A673 (cell line): ENCODE measurements around the gene GRK4. TPM values are rescaled to one million over a fixed set of nuclear protein-coding genes. Genes with fewer than 3 reads are reported as not detected.

Source experiments
- BruUV-seq: library from RNA; stranded (reverse); fragments of 400-500 nt; replicated peaks from 2 replicates; lab custom pipeline; 2021; lab: Mats Ljungman, UMichigan
- CTCF ChIA-PET: fragments of 300-600 bp; sonication (Branson Sonifier 250); formaldehyde crosslinking; loops from one replicate; lab custom pipeline; 2022; ENCODE audit warnings: antibody characterized with exemption; lab: Charles Lee
- POLR2A ChIA-PET: fragments of 300-600 bp; sonication (Branson Sonifier 250); formaldehyde crosslinking; loops from one replicate; lab custom pipeline; 2022; ENCODE audit warnings: antibody characterized with exemption; ENCODE audit not compliant: low non-redundant PET; lab: Charles Lee
- DNase-seq: peaks from one replicate; pipeline ENCODE4 v3.0.0-alpha.2; 2015; ENCODE audit warnings: low spot score
- H3K27ac ChIP-seq: fragments of 200-600 bp; sonication (generic); 2 replicates; pipeline ENCODE4 v1.5.1; 2016; ENCODE audit warnings: mixed run types, low read depth, mild to moderate bottlenecking, mixed read lengths, antibody characterized with exemption, low read length; ENCODE audit not compliant: poor library complexity, severe bottlenecking
- H3K27me3 ChIP-seq: fragments of 200-600 bp; sonication (generic); replicated peaks from 2 replicates; pipeline ENCODE4 v1.6.1; 2017; ENCODE audit warnings: mixed run types, low read depth, mild to moderate bottlenecking, mixed read lengths, antibody characterized with exemption, low read length; ENCODE audit not compliant: insufficient read depth, poor library complexity
- H3K36me3 ChIP-seq: fragments of 200-600 bp; sonication (generic); 2 replicates; pipeline ENCODE4 v1.6.1; 2016; ENCODE audit warnings: mixed run types, mild to moderate bottlenecking, mixed read lengths, antibody characterized with exemption, low read length; ENCODE audit not compliant: insufficient read depth, poor library complexity, severe bottlenecking
- H3K4me1 ChIP-seq: fragments of 200-600 bp; sonication (generic); 2 replicates; pipeline ENCODE4 v1.6.1; 2017; ENCODE audit warnings: mixed run types, mild to moderate bottlenecking, mixed read lengths, antibody characterized with exemption, low read length; ENCODE audit not compliant: insufficient read depth, poor library complexity, severe bottlenecking
- H3K4me3 ChIP-seq: fragments of 200-600 bp; sonication (generic); 2 replicates; pipeline ENCODE4 v1.5.1; 2016; ENCODE audit warnings: low read depth, mixed run types, mild to moderate bottlenecking, mixed read lengths, low read length; ENCODE audit not compliant: poor library complexity, severe bottlenecking
- H3K9me3 ChIP-seq: fragments of 200-600 bp; sonication (generic); 2 replicates; pipeline ENCODE4 v1.6.1; 2016; ENCODE audit warnings: mixed run types, low read depth, mild to moderate bottlenecking, mixed read lengths, antibody characterized with exemption, low read length; ENCODE audit not compliant: poor library complexity, severe bottlenecking
- CTCF ChIP-seq: fragments of 300-800, 200-600 bp; sonication (generic); conservative IDR thresholded peaks from 2 replicates; pipeline ENCODE4 v1.5.1; 2017; ENCODE audit warnings: low read depth, mild to moderate bottlenecking, antibody characterized with exemption, low read length, moderate library complexity, mixed read lengths
- EZH2 ChIP-seq: fragments of 200-600 bp; sonication (generic); IDR thresholded peaks from 2 replicates; pipeline ENCODE4 v1.6.1; 2017; ENCODE audit warnings: borderline replicate concordance, low read depth, mild to moderate bottlenecking, mixed read lengths, antibody characterized with exemption, low read length; ENCODE audit not compliant: poor library complexity, severe bottlenecking
- intact Hi-C: fragments of 100-400 bp; cut with micrococcal nuclease; formaldehyde crosslinking; loops from one replicate; pipeline ENCODE4 v1.10.0; 2022; ENCODE audit not compliant: unreplicated experiment
- total RNA-seq: library from RNA; stranded (reverse); gene quantifications from 2 replicates; pipeline ENCODE4 v1.2.3, GENCODE V29; 2021

Gene GRK4
- total RNA-seq, 1 experiment from 2014 or later: 5.9 TPM

GRCh38 chr4:3035674-3036073 lies 72.3 kb downstream of the GRK4 start:
- H3K27me3 ChIP-seq: no peaks in the 10 kb centered on the region
- BruUV-seq: no TSS peak
- H3K36me3 ChIP-seq: no peaks in the 10 kb centered on the region
- intact Hi-C loops: loop anchor here (10.0 kb wide), 1 partner anchor 271 kb away; no protein-coding TSS in a partner anchor
- ChIA-PET POLR2A (no interaction called here), CTCF (no interaction called here)
- H3K27ac ChIP-seq: no peak overlapping the region
- H3K9me3 ChIP-seq: no peaks in the 10 kb centered on the region
- TF ChIP-seq CTCF (no peak), EZH2 (no peak)
- H3K4me1 ChIP-seq: no peaks in the 10 kb centered on the region
- no peak for DNase-seq
- H3K4me3 ChIP-seq: no peak overlapping the region

- no TSS peak for BruUV-seq
- TF ChIP-seq CTCF: no peak
- TF ChIP-seq EZH2: no peak
- ChIA-PET POLR2A (no interaction called here), CTCF (no interaction called here)
- Histone ChIP-seq H3K27me3 (no peaks in the 10 kb centered on the region), H3K36me3 (no peaks in the 10 kb centered on the region), H3K9me3 (no peaks in the 10 kb centered on the region), H3K4me1 (no peaks in the 10 kb centered on the region), H3K4me3 (no peak overlapping the region), H3K27ac (no peak overlapping the region)
- intact Hi-C loops: loop anchor here (10.0 kb wide), 1 partner anchor 272 kb away; no protein-coding TSS in a partner anchor
- DNase-seq: no peak
Observed at GRCh38 chr4:3036131-3036952, 73.0 kb downstream of the GRK4 start.

GRCh38 chr4:3037957-3038461 lies 74.6 kb downstream of the GRK4 start:
- no peak overlapping the region for H3K4me3 ChIP-seq
- H3K4me1 ChIP-seq: no peaks in the 10 kb centered on the region
- CTCF ChIA-PET: interaction anchor here (0.7 kb wide), 2 partner anchors 62 to 293 kb away, joined by 3 read pairs; no protein-coding TSS in a partner anchor
- DNase-seq: peak; percentile 26
- TF ChIP-seq CTCF: no peak
- no peak for TF ChIP-seq EZH2
- H3K27ac ChIP-seq: no peak overlapping the region
- intact Hi-C loops: loop anchor here (10.0 kb wide), 1 partner anchor 273 kb away; no protein-coding TSS in a partner anchor
- no peaks in the 10 kb centered on the region for H3K27me3 ChIP-seq
- no peaks in the 10 kb centered on the region for H3K9me3 ChIP-seq
- no TSS peak for BruUV-seq
- no peaks in the 10 kb centered on the region for H3K36me3 ChIP-seq
- POLR2A ChIA-PET: no interaction called here
